Natural killer cell (primary cell): ENCODE measurements around the gene SMG6. TPM values are rescaled to one million over a fixed set of nuclear protein-coding genes. Genes with fewer than 3 reads are reported as not detected.

ENCODE experiments used
- ATAC-seq, 3 donors: fragments of 150-1000 bp in 2 of 3; fragments of 200-7000 bp in 1 of 3; cut with Tn5 transposase; 1 replicate in 1 of 3; 2 replicates in 2 of 3; pipeline ENCODE4 v1.10.0; 2021; ENCODE audit warnings: mild to moderate bottlenecking in 2 of 3, moderate library complexity in 2 of 3
- DNase-seq, 2 donors: peaks; one replicate each; pipeline versions ENCODE4 v3.0.0 to v3.0.0-alpha.2; 2013 to 2021; ENCODE audit warnings: mixed read lengths in 1 of 2
- H3K27ac ChIP-seq: one replicate; pipeline ENCODE4 v1.5.1; 2013; ENCODE audit warnings: mild to moderate bottlenecking, low read length
- H3K27me3 ChIP-seq: one replicate; pipeline ENCODE4 v1.6.1; 2013; ENCODE audit warnings: low read length; ENCODE audit not compliant: control insufficient read depth, insufficient read depth
- H3K36me3 ChIP-seq: one replicate; pipeline ENCODE4 v1.6.1; 2013; ENCODE audit warnings: low read length; ENCODE audit not compliant: control insufficient read depth, insufficient read depth
- H3K4me1 ChIP-seq: one replicate; pipeline ENCODE4 v1.6.1; 2013; ENCODE audit warnings: low read length; ENCODE audit not compliant: control insufficient read depth, insufficient read depth
- H3K4me3 ChIP-seq: one replicate; pipeline ENCODE4 v1.5.1; 2013; ENCODE audit warnings: low read length
- H3K9me3 ChIP-seq: one replicate; pipeline ENCODE4 v1.6.1; 2013; ENCODE audit warnings: low read length; ENCODE audit not compliant: control insufficient read depth, insufficient read depth
- H3K27ac Mint-ChIP-seq, 2 donors: one replicate each; pipeline ENCODE4 v1.8.0; 2022; ENCODE audit warnings: mild to moderate bottlenecking in 2 of 2, mixed read lengths in 2 of 2, moderate library complexity in 1 of 2
- H3K27me3 Mint-ChIP-seq, 2 donors: one replicate each; pipeline ENCODE4 v1.8.0; 2022; ENCODE audit warnings: low read depth in 2 of 2, mixed read lengths in 2 of 2
- H3K36me3 Mint-ChIP-seq: one replicate; pipeline ENCODE4 v1.8.0; 2022; ENCODE audit warnings: mixed read lengths
- H3K4me1 Mint-ChIP-seq, 2 donors: one replicate each; pipeline ENCODE4 v1.8.0; 2022; ENCODE audit warnings: mixed read lengths in 2 of 2
- H3K4me3 Mint-ChIP-seq: one replicate; pipeline ENCODE4 v1.8.0; 2022; ENCODE audit warnings: mild to moderate bottlenecking, moderate library complexity, mixed read lengths
- H3K9me3 Mint-ChIP-seq, 2 donors: one replicate each; pipeline ENCODE4 v1.8.0; 2022; ENCODE audit warnings: mixed read lengths in 2 of 2
- CTCF ChIP-seq: fragments of 200-600 bp; IDR thresholded peaks from one replicate; pipeline ENCODE4 v1.8.0; 2022; ENCODE audit warnings: antibody characterized with exemption
- WGBS: methylation state at CpG from one replicate; pipeline ENCODE4 v1.1.7; 2013; ENCODE audit warnings: missing lambda C conversion rate; ENCODE audit not compliant: insufficient coverage; 5-methylcytosine and 5-hydroxymethylcytosine counted together
- intact Hi-C: fragments of 100-400 bp; cut with micrococcal nuclease; formaldehyde crosslinking; loops from one replicate; pipeline ENCODE4 v1.14.2; 2022
- total RNA-seq, 4 donors: library from RNA; stranded (reverse); fragments of 120-200 nt in 1 of 4; gene quantifications; one replicate each; pipeline versions ENCODE4 v1.2.3 to v1.2.4, GENCODE V29; 2013 to 2022

The SMG6 gene
- total RNA-seq, 3 donors from 2014 or later (not counting 1 experiment from before 2014, with no cell fraction given): 41.6 to 49.4 (median 48.2) TPM

GRCh38 chr17:2158396-2158780 lies 145.2 kb downstream of the SMG6 start:
- Histone ChIP-seq H3K36me3 (peaks cover 5% of the 10 kb centered on the region), H3K27me3 (no peaks in the 10 kb centered on the region), H3K4me1 (peaks cover 9% of the 10 kb centered on the region), H3K9me3 (no peaks in the 10 kb centered on the region), H3K4me3 (no peak overlapping the region), H3K27ac (no peak overlapping the region)
- Mint-ChIP-seq H3K27ac (peak overlapping the region; percentile 67 to 73), H3K4me1 (peaks cover 30 to 31% of the 10 kb centered on the region in 2 donors), H3K36me3 (no peaks in the 10 kb centered on the region), H3K9me3 (no peaks in the 10 kb centered on the region), H3K27me3 (no peaks in the 10 kb centered on the region), H3K4me3 (no peak overlapping the region)
- no peak for DNase-seq
- intact Hi-C loops: loop anchor here (5.0 kb wide), 1 partner anchor 36 kb away; no protein-coding TSS in a partner anchor
- no peak for ATAC-seq
- no peak for TF ChIP-seq CTCF
- WGBS: 96% methylated on average over 6 of the region's 7 CpGs

- Mint-ChIP-seq H3K4me3 (no peak overlapping the region), H3K27ac (peak overlapping the region; percentile 67 to 73), H3K27me3 (no peaks in the 10 kb centered on the region), H3K36me3 (no peaks in the 10 kb centered on the region), H3K9me3 (no peaks in the 10 kb centered on the region), H3K4me1 (peaks cover 30 to 31% of the 10 kb centered on the region in 2 donors)
- no peak overlapping the region for H3K27ac ChIP-seq
- H3K9me3 ChIP-seq: no peaks in the 10 kb centered on the region
- DNase-seq (no peak), ATAC-seq (peak in 2 of 3 donors; percentile 40 to 41)
- intact Hi-C loops: loop anchor here (5.0 kb wide), 1 partner anchor 36 kb away; no protein-coding TSS in a partner anchor
- H3K4me1 ChIP-seq: peaks cover 9% of the 10 kb centered on the region
- WGBS: 84% methylated on average over 2 of the region's 3 CpGs
- no peak for TF ChIP-seq CTCF
- no peaks in the 10 kb centered on the region for H3K27me3 ChIP-seq
- H3K36me3 ChIP-seq: peaks cover 5% of the 10 kb centered on the region
- no peak overlapping the region for H3K4me3 ChIP-seq
These were observed 145.8 kb downstream of the SMG6 start for GRCh38 chr17:2157675-2158395.

GRCh38 chr17:2157081-2157480 lies 146.5 kb downstream of the SMG6 start:
- H3K4me3 Mint-ChIP-seq: no peak overlapping the region
- H3K36me3 Mint-ChIP-seq: no peaks in the 10 kb centered on the region
- no peak overlapping the region for H3K27ac ChIP-seq
- ATAC-seq (no peak), DNase-seq (no peak)
- H3K4me3 ChIP-seq: no peak overlapping the region
- H3K36me3 ChIP-seq: peaks cover 5% of the 10 kb centered on the region
- H3K9me3 Mint-ChIP-seq: no peaks in the 10 kb centered on the region
- no peak for TF ChIP-seq CTCF
- peak overlapping the region; percentile 67 to 73 for H3K27ac Mint-ChIP-seq
- H3K27me3 Mint-ChIP-seq: no peaks in the 10 kb centered on the region
- 56% methylated on average over 4 of the region's 4 CpGs for WGBS
- H3K4me1 ChIP-seq: peaks cover 9% of the 10 kb centered on the region
- peaks cover 30 to 31% of the 10 kb centered on the region in 2 donors for H3K4me1 Mint-ChIP-seq
- no peaks in the 10 kb centered on the region for H3K9me3 ChIP-seq
- no peaks in the 10 kb centered on the region for H3K27me3 ChIP-seq
- intact Hi-C loops: loop anchor here (5.0 kb wide), 1 partner anchor 35 kb away; no protein-coding TSS in a partner anchor
